HG02588 (cell line): ENCODE results near the gene CTDSPL.

ENCODE experiments used
- ATAC-seq: cut with Tn5 transposase; IDR thresholded peaks from one replicate; pipeline ENCODE4 v1.9.1; 2021; ENCODE audit warnings: mild to moderate bottlenecking, moderate library complexity; ENCODE audit not compliant: unreplicated experiment

Gene CTDSPL

GRCh38 chr3:37910671-37911400 lies 49.2 kb downstream of the CTDSPL start:
- ATAC-seq = no peak

GRCh38 chr3:37912052-37912733 lies 50.5 kb downstream of the CTDSPL start:
- ATAC-seq = no peak

- ATAC-seq = no peak
Measured at GRCh38 chr3:37913522-37913921, 51.8 kb downstream of the CTDSPL start.

- no peak for ATAC-seq
Measured at GRCh38 chr3:37916685-37917084, 55.0 kb downstream of the CTDSPL start.

GRCh38 chr3:37918627-37919026 lies 56.9 kb downstream of the CTDSPL start:
- no peak for ATAC-seq

- no peak for ATAC-seq
Measured at GRCh38 chr3:37920156-37920699, 58.5 kb downstream of the CTDSPL start.

- no peak for ATAC-seq
Measured at GRCh38 chr3:37921025-37921424, 59.3 kb downstream of the CTDSPL start.

GRCh38 chr3:37922721-37923568 lies 61.3 kb downstream of the CTDSPL start:
- ATAC-seq = no peak

- ATAC-seq = no peak
Measured at GRCh38 chr3:37923569-37924040, 61.9 kb downstream of the CTDSPL start.

- ATAC-seq = no peak
Measured at GRCh38 chr3:37924453-37924852, 62.8 kb downstream of the CTDSPL start.

GRCh38 chr3:37925157-37925556 lies 63.5 kb downstream of the CTDSPL start:
- no peak for ATAC-seq

- no peak for ATAC-seq
Measured at GRCh38 chr3:37926611-37927010, 64.9 kb downstream of the CTDSPL start.

- ATAC-seq = no peak
Measured at GRCh38 chr3:37930495-37930894, 68.8 kb downstream of the CTDSPL start.

- no peak for ATAC-seq
Measured at GRCh38 chr3:37932505-37932904, 70.8 kb downstream of the CTDSPL start.

GRCh38 chr3:37934631-37935289 lies 73.1 kb downstream of the CTDSPL start:
- no peak for ATAC-seq

GRCh38 chr3:37935290-37935668 lies 73.6 kb downstream of the CTDSPL start:
- ATAC-seq = no peak

GRCh38 chr3:37935756-37936666 lies 74.3 kb downstream of the CTDSPL start:
- no peak for ATAC-seq

- no peak for ATAC-seq
Measured at GRCh38 chr3:37937156-37937555, 75.5 kb downstream of the CTDSPL start.

- ATAC-seq = no peak
Measured at GRCh38 chr3:37938011-37938410, 76.3 kb downstream of the CTDSPL start.
